Parathyroid adenoma (tissue), 2 donors: ENCODE measurements around the gene MYH16.
"Not testable (repeated sequence)": the region's sequence is repeated elsewhere in the genome, so short reads cannot be mapped to it uniquely, and the experiment has no call there.

ENCODE experiments used
- H2AFZ ChIP-seq: fragments of 300-600 bp; sonication (generic); one replicate; pipeline ENCODE4 v1.7.0; 2017; ENCODE audit warnings: antibody characterized with exemption, mild to moderate bottlenecking
- H3K27ac ChIP-seq: fragments of 300-600 bp; sonication (generic); one replicate; pipeline ENCODE4 v1.7.0; 2017
- H3K27me3 ChIP-seq: fragments of 300-600 bp; sonication (generic); one replicate; pipeline ENCODE4 v1.7.0; 2017; ENCODE audit warnings: low read length; ENCODE audit not compliant: control insufficient read depth, insufficient read depth
- H3K36me3 ChIP-seq: fragments of 300-600 bp; sonication (generic); one replicate; pipeline ENCODE4 v1.7.0; 2017; ENCODE audit warnings: low read length; ENCODE audit not compliant: control insufficient read depth, insufficient read depth
- H3K4me1 ChIP-seq: fragments of 300-600 bp; sonication (generic); one replicate; pipeline ENCODE4 v1.7.0; 2017; ENCODE audit warnings: control low read depth
- H3K4me2 ChIP-seq: fragments of 300-600 bp; sonication (generic); one replicate; pipeline ENCODE4 v1.7.0; 2017; ENCODE audit warnings: low read length
- H3K4me3 ChIP-seq: fragments of 300-600 bp; sonication (generic); one replicate; pipeline ENCODE4 v1.7.0; 2017; ENCODE audit warnings: low read depth, low read length
- H3K79me2 ChIP-seq: fragments of 300-600 bp; sonication (generic); one replicate; pipeline ENCODE4 v1.7.0; 2017; ENCODE audit warnings: control low read depth
- H3K9ac ChIP-seq: fragments of 300-600 bp; sonication (generic); one replicate; pipeline ENCODE4 v1.7.0; 2017; ENCODE audit warnings: mild to moderate bottlenecking
- H3K9me3 ChIP-seq: fragments of 300-600 bp; sonication (generic); one replicate; pipeline ENCODE4 v1.7.0; 2017; ENCODE audit warnings: low read length; ENCODE audit not compliant: control insufficient read depth
- TF ChIP-seq, protein P1 (sequence below): fragments of 300-600 bp; sonication (generic); IDR thresholded peaks from one replicate; pipeline ENCODE4 v1.7.0; 2017; ENCODE audit warnings: antibody characterized with exemption, mild to moderate bottlenecking
- donor health status: primary hyperparathyroidism.

The MYH16 gene

GRCh38 chr7:99352247-99352646 is 79.6 kb downstream of the MYH16 start:
- Histone ChIP-seq H3K36me3 (no peaks in the 10 kb centered on the region), H3K79me2 (no peaks in the 10 kb centered on the region), H3K9me3 (no peaks in the 10 kb centered on the region), H3K9ac (no peak overlapping the region), H3K4me1 (no peaks in the 10 kb centered on the region), H3K27ac (no peak overlapping the region), H3K4me3 (no peak overlapping the region), H3K27me3 (no peaks in the 10 kb centered on the region), H2AFZ (no peak overlapping the region), H3K4me2 (no peak overlapping the region)
- TF ChIP-seq, protein P1, sequence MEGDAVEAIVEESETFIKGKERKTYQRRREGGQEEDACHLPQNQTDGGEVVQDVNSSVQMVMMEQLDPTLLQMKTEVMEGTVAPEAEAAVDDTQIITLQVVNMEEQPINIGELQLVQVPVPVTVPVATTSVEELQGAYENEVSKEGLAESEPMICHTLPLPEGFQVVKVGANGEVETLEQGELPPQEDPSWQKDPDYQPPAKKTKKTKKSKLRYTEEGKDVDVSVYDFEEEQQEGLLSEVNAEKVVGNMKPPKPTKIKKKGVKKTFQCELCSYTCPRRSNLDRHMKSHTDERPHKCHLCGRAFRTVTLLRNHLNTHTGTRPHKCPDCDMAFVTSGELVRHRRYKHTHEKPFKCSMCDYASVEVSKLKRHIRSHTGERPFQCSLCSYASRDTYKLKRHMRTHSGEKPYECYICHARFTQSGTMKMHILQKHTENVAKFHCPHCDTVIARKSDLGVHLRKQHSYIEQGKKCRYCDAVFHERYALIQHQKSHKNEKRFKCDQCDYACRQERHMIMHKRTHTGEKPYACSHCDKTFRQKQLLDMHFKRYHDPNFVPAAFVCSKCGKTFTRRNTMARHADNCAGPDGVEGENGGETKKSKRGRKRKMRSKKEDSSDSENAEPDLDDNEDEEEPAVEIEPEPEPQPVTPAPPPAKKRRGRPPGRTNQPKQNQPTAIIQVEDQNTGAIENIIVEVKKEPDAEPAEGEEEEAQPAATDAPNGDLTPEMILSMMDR = no peak

DNA sequence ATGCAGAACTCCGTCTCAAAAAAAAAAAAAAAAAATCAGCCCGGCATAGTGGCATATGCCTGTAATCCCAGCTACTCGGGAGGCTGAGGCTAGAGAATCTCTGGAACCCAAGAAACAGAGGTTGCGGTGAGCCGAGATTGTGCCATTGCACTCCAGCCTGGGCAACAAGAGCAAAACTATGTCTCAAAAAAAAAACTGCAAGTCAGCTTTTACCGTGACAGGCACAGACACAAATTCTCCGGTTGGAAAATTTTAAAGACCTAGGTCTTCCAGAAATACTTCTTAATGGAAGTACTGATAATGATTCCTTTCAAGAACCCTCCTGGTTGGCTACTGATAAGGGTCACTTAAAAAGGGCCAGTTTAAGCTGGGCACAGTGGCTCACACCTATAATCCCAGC is 82.5 kb downstream of the MYH16 start:
- TF ChIP-seq, protein P1 = no peak
- Histone ChIP-seq H3K4me1 (no peaks in the 10 kb centered on the region), H3K36me3 (no peaks in the 10 kb centered on the region)

GRCh38 chr7:99357701-99358490 is 85.3 kb downstream of the MYH16 start:
- TF ChIP-seq, protein P1 = no peak
- no peaks in the 10 kb centered on the region for H3K36me3 ChIP-seq
- H3K4me3 ChIP-seq = no peak overlapping the region
- H3K9ac ChIP-seq = no peak overlapping the region
- H3K79me2 ChIP-seq = no peaks in the 10 kb centered on the region
- H2AFZ ChIP-seq = no peak overlapping the region
- no peaks in the 10 kb centered on the region for H3K9me3 ChIP-seq
- H3K4me1 ChIP-seq = no peaks in the 10 kb centered on the region
- H3K27me3 ChIP-seq = no peaks in the 10 kb centered on the region
- H3K27ac ChIP-seq = no peak overlapping the region
- H3K4me2 ChIP-seq = no peak overlapping the region

More for the DNA sequence above, 82.5 kb downstream of the MYH16 start:
- Histone ChIP-seq H3K9me3 (no peaks in the 10 kb centered on the region), H2AFZ (no peak overlapping the region), H3K4me2 (no peak overlapping the region), H3K9ac (no peak overlapping the region), H3K27ac (no peak overlapping the region), H3K79me2 (no peaks in the 10 kb centered on the region), H3K4me3 (no peak overlapping the region), H3K27me3 (no peaks in the 10 kb centered on the region)

DNA sequence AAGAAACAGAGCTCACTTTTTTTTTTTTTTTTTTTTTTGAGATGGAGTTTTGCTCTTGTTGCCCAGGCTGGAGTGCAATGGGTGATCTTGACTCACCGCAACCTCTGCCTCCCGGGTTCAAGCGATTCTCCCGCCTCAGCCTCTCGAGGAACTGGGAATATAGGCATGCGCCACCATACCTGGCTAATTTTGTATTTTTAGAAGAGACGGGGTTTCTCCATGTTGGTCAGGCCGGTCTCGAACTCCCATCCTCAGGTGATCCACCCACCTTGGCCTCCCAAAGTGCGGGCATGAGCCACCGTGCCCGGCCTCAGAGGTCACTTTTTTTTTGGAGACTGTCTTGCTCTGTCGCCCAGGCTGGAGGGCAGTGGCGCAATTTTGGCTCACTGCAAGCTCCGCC is 85.9 kb downstream of the MYH16 start:
- H3K36me3 ChIP-seq, H3K27ac ChIP-seq, H3K79me2 ChIP-seq, H3K4me3 ChIP-seq, H3K27me3 ChIP-seq, H3K4me2 ChIP-seq, H3K4me1 ChIP-seq, H3K9me3 ChIP-seq, H3K9ac ChIP-seq, H2AFZ ChIP-seq: not testable (repeated sequence)

DNA sequence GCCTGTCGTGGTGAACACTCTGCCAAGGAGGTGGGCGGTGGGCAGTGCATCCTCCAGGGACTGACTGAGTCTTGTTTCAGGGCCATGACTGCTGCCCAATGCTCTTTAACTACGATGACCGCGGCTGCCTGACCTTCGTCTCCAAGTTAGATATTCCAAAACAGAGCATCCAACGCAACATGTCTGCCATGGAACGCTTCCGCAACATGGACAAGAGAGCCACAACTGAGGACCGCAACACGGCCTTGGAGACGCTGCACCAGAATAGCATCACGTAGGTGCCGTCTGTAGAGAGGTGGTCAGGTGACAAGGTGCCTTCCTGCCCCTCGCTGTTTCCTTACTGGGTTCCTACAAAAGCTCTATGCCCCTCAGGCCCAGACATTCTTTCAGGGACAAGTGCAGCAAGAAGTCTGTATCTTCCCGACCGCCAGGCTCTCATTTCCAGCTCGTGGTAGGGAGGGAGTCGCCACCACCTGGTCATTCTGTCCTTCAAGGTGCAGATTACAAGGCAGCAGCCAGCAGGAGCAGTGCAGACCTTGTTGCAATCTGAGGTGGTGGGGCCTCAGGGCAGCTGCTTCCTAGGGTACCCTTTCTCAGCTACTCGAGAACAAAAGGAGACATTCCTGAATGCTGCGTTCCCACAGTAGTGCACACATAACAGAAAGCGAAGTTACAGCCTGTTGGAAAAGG is 87.0 kb downstream of the MYH16 start:
- Histone ChIP-seq H3K9ac (no peak overlapping the region), H3K9me3 (no peaks in the 10 kb centered on the region), H3K4me2 (no peak overlapping the region), H3K4me3 (no peak overlapping the region), H3K27ac (no peak overlapping the region), H3K4me1 (no peaks in the 10 kb centered on the region), H3K36me3 (no peaks in the 10 kb centered on the region), H3K27me3 (no peaks in the 10 kb centered on the region), H2AFZ (no peak overlapping the region), H3K79me2 (no peaks in the 10 kb centered on the region)
- TF ChIP-seq, protein P1 = no peak
